Stimulated activated CD8-positive, alpha-beta memory T cell treated with anti-CD3 and anti-CD28 coated beads, Interleukin-2, amount 100 ng/mL, for 48 hours (primary cell): ENCODE data around the gene ATL2.
"Not testable (repeated sequence)": the region's sequence is repeated elsewhere in the genome, so short reads cannot be mapped to it uniquely, and the experiment has no call there.

ENCODE experiments used
- DNase-seq, 2 donors: peaks; one replicate each; pipeline ENCODE4 v3.0.0-alpha.2; 2020; ENCODE audit warnings: low read depth in 2 of 2

Gene ATL2

DNA sequence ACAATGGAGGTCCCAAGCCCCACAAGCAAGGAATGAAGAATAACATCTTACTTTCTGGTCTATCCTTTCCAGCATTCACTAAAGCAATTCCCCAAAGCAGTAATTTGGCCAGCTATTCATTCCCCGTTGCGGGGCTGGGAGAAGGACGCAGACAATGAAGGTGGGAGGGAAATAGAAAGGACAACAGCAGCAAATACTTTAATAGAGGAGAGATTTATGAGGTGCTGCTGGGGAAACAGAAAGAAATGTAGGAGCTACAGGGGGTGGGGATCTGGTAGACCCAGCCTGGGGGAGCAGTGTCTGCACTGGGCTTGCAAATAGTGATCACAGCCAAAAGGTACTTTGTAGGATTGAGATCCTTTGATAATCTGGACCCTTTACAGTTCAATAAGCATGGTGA, 13.9 kb upstream of the ATL2 start:
- no peak for DNase-seq

GRCh38 chr2:38387887-38388286, 10.8 kb upstream of the ATL2 start:
- DNase-seq: no peak

- no peak for DNase-seq
These were observed 9.7 kb upstream of the ATL2 start for GRCh38 chr2:38386821-38387220.

GRCh38 chr2:38386377-38386776, 9.3 kb upstream of the ATL2 start:
- no peak for DNase-seq

DNA sequence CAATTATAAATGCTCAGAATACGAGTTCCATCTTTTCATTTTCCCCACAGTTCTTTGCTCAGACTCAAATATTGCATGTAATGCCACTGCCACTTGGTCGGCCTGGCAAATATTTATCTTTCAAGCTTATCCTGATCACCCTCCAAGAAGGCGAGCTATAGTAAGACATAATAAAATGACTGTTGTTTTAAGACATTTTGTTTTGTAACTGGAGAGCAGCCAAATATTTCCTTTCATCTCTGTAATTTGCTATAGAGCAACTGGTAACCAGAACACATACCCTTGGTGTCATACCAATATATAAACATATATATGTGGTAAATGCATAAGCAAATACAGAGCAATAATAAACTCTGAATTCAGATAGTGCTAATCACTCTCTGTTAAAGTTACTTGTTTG, 7.3 kb upstream of the ATL2 start:
- DNase-seq: no peak

- DNase-seq: not testable (repeated sequence)
These were observed 6.7 kb upstream of the ATL2 start for GRCh38 chr2:38383741-38384140.

DNA sequence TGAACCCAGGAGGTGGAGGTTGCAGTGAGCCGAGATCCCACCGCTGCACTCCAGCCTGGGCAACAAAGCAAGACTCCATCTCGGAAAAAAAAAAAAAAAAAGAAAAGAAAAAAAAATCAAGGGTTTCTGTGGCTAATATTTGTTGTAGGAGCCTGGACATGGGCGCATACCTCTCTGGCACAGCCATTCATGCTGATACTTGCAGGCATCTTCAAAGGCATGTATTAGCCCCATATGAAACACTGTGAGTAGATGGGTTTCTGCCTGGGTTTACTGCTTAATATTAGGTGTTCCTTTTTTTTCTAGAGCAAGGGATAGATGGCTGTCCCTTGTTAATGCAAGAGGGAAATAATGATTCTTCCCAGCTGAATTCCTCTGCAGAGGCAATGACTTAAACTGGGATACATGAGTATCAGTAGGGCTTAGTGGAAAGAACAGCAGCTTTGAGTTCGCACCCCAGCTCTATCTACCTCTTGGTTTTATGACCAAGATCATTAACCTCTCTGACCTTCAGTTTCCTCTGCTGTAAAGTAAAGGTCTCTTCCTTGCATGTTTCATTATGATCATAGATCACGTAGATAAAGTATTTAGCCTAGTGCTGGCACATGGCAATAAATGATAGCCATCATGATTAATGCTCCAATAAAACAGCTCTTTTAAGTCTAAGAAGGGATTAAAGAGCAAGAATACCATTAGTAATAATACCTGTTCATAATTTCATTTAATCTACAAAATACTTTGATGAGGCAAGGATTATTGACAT, 4.5 kb upstream of the ATL2 start:
- DNase-seq: no peak

DNA sequence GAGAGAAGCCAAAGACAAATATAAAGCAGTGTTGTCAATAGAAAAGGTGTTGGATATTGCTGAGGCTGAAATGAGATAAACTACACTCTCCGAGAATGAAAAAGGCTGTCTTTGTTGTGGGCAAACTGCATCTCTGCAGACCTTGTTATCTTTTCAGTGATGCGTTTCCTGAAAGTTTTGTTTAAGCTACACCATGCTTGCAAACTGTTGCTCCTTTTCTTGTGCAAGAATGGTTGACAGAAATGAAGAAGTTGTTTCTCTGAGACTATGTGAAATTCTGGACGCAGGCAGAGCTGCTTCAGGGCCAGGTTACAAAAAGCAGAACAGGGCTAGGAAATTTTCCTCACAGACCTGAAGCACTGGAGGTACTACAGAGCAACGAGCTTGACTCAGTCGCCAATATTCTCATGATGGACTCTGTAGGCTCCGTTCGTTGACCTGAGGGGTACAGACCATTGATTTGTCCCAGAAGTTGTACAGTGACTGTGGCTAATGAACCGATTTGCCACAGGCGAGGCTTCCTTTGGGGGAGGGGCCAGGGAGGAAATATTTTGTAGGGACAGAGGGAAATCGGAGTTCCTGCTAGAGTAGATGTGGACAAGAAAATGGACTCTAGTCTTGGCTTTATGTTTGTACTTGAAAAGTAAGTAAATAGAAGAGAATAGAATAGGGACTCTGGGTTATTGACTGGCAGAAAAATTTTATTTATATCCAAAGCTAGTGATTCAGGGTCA, 3.5 kb upstream of the ATL2 start:
- DNase-seq: no peak

GRCh38 chr2:38376346-38377049, 575 bp downstream of the ATL2 start:
- peak; percentile 42 to 51 for DNase-seq

- DNase-seq: no peak
These were observed 1.3 kb downstream of the ATL2 start for GRCh38 chr2:38375696-38376345.

GRCh38 chr2:38374984-38375383, 2.1 kb downstream of the ATL2 start:
- no peak for DNase-seq

DNA sequence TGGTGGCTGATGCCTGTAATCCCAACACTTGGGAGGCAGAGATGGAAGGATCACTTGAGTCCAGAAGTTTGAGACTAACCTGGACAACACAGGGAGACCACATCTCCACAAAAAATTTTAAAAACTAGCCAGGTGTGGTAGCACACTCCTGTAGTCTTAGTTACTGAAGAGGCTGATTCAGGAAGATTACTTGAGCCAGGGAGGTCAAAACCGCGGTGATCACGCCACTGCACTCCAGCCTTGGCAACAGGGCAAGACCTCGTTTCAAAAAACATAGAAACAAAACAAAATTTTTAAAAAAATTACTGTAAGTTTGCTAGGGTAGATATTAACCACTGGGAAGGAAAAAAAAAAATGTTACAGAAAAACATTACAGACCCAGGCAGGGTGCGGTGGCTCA, 5.8 kb downstream of the ATL2 start:
- no peak for DNase-seq

GRCh38 chr2:38370664-38371063, 6.4 kb downstream of the ATL2 start:
- DNase-seq: no peak

GRCh38 chr2:38362232-38362631, 14.8 kb downstream of the ATL2 start:
- DNase-seq: no peak

DNA sequence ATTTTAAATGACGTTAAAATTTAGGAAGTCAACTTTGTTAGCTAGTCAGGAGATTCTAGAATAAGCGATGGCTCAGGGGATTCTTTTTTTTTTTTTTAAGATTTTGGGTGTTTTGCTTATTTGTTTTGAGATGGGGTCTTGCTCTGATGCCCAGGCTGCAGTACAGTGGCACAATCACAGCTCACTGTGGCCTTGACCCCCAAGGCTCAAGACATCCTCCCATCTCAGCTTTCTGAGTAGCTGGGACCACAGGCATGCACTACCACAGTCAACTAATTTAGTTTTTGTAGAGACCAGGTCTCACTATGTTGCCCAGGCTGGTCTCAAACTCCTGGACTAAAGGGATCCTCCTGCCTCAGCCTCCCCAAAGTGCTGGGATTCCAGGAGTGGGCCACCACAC, 16.9 kb downstream of the ATL2 start:
- DNase-seq: no peak

DNA sequence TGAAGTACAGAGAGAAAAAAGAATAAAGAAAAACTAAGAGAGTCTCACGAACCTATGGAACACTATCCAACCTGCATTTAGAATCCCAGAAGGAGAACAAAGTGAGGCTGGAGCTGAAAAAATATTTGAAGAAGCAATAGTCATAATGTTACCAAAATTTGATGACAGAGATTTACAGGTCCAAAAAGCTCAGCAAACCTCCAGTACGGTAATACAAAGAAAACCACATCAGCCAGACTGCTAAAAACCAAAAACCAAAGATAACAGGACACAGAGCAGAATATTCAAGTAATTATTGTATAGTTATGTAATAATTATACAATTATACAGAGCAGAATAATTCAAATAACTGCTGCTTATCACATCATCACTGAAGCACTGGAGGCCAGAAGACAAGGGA, 23.7 kb downstream of the ATL2 start:
- DNase-seq: no peak

DNA sequence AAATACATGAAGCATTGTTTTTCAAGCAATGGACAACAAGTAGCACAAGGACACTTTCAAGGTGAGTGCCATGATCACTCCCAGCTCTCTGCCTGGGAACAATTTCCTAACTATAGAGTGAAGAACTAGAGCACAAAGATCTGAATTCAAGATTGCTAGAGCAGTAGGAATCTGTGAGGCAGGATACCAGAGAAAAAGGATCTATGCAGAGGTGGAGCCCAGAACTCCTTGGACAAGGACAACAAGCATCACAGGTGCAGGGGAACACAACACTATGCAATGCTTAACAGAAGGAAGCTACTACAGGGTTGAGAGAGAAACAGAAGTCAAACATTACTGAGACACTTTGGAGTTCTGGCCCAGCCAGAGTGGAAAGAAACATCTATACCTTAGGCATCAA, 24.7 kb downstream of the ATL2 start:
- DNase-seq: no peak

DNA sequence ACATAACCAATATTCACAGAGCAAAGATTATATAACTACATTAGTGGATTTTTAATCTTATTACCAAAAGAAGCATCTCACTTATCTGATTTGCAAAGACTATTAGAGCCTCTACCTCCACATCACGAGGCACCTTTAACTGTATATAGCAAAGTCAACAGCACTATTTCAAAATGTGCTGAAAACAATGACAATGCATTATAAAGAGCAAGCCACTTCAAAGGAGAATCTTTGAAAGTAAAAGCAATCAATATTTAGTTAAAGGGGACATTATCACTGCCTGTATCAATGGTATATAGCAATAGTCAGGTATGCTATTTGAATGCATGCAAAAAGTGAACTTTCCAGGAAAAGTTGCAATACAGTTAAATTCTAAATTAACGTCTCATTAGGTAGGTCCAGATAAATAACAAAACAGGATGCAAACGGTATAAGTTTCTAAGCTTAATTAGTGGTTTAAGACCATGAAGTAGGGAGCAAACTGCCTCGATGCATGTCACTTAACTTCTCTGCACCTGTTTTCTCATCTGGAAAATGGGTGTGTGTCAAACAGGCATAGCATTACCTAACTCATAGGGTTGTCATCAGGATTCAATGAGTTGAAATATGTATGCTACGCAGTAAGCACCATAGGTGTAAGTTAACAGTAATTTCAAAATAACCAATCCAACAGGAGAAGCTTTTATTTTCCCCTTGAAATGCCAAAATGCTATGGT, 31.6 kb downstream of the ATL2 start:
- DNase-seq: no peak

- no peak for DNase-seq
These were observed 32.3 kb downstream of the ATL2 start for GRCh38 chr2:38344813-38345212.

DNA sequence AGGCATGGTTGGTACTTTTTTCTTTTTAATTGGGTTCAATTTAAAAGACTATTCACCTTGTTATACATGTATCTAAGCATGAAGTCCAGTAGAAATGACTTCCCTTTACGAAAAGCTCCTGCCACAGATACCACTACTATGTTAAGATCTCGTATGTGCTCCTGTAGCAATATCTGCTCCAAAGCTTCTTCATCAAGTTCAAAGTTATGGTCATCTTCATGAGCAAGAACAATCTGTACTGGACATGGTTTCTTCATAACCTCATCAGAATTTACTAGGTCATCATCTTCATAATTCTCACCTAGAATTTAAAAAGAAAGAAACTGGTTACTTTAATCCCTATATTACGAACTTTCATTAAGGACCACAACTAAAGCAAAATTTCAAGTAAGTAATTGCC, 33.9 kb downstream of the ATL2 start:
- no peak for DNase-seq

- DNase-seq: no peak
These were observed 40.5 kb downstream of the ATL2 start for GRCh38 chr2:38336621-38337020.

DNA sequence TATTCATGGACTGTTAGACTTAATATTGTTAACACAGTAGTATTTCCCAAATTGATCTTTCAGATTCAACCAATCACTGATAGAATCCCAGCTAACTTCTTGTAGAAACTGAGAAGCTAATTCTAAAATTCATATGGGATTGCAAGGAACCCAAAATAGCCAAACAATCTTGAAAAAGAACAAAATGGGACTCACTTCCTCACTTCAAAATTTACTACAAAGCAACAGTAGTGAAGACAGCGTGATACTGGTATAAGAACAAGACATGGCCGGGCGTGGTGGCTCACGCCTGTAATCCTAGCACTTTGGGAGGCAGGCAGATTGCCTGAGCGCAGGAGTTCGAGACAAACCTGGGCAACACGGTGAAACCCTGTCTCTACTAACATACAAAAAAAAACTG, 46.3 kb downstream of the ATL2 start:
- DNase-seq: no peak
